RWPE1 (cell line): ENCODE data around the gene DNAJC7.

Experiments
- CTCF ChIA-PET: fragments of 350-600 bp; sonication (Branson Sonifier 250); formaldehyde crosslinking; extraction: SDS; loops from one replicate; lab custom pipeline; 2021; lab: Yijun Ruan, JAX
- POLR2A ChIA-PET: fragments of 400-600 bp; formaldehyde crosslinking; extraction: SDS; loops from one replicate; lab custom pipeline; 2020; ENCODE audit warnings: antibody characterized with exemption; ENCODE audit not compliant: low non-redundant PET; lab: Yijun Ruan, JAX
- DNase-seq: peaks from one replicate; pipeline ENCODE4 v3.0.0; 2012; ENCODE audit warnings: low spot score
- H3K27ac ChIP-seq: fragments of 450-650 bp; 2 replicates; pipeline ENCODE4 v1.5.1; 2017
- TF ChIP-seq, protein P1 (sequence below): fragments of 450-650 bp; conservative IDR thresholded peaks from 2 replicates; pipeline ENCODE4 v1.5.1; 2017; ENCODE audit warnings: low read depth, mild to moderate bottlenecking

Gene DNAJC7

GRCh38 chr17:41959030-41959335 lies 58.3 kb downstream of the DNAJC7 start:
- ChIA-PET CTCF (interaction anchor here (0.7 to 1.0 kb wide), 2 partner anchors 10 to 63 kb away, joined by 3 to 4 read pairs; no protein-coding TSS in a partner anchor), POLR2A (no interaction called here)
- no peak overlapping the region for H3K27ac ChIP-seq
- no peak for DNase-seq
- TF ChIP-seq, protein P1, sequence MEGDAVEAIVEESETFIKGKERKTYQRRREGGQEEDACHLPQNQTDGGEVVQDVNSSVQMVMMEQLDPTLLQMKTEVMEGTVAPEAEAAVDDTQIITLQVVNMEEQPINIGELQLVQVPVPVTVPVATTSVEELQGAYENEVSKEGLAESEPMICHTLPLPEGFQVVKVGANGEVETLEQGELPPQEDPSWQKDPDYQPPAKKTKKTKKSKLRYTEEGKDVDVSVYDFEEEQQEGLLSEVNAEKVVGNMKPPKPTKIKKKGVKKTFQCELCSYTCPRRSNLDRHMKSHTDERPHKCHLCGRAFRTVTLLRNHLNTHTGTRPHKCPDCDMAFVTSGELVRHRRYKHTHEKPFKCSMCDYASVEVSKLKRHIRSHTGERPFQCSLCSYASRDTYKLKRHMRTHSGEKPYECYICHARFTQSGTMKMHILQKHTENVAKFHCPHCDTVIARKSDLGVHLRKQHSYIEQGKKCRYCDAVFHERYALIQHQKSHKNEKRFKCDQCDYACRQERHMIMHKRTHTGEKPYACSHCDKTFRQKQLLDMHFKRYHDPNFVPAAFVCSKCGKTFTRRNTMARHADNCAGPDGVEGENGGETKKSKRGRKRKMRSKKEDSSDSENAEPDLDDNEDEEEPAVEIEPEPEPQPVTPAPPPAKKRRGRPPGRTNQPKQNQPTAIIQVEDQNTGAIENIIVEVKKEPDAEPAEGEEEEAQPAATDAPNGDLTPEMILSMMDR, result no peak

DNA sequence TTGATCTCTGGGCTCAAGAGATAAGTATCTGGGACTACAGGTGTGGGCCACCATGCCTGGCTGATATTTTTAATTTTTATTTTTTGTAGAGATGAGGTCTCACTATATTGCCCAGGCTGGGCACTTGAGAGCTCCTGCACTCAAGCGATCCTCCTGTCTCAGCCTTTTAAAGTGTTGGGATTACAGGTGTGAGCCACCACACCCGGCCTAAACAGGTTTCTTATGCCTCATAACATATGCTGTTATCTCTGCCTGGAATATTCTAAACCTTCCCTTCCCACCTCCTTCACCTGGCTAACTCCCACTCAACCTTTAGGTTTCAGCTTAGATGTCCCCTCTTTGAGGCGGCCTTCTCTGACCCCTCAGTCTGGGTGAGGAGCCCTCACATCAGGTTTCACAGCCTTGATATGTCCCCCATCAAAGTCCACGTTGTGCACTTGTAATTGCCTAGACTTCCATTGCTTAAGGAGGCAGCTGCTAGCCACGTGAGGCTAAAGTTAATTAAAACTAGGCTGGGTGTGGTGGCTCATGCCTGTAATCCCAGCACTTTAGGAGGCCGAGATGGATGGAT lies 59.3 kb downstream of the DNAJC7 start:
- no peak overlapping the region for H3K27ac ChIP-seq

DNA sequence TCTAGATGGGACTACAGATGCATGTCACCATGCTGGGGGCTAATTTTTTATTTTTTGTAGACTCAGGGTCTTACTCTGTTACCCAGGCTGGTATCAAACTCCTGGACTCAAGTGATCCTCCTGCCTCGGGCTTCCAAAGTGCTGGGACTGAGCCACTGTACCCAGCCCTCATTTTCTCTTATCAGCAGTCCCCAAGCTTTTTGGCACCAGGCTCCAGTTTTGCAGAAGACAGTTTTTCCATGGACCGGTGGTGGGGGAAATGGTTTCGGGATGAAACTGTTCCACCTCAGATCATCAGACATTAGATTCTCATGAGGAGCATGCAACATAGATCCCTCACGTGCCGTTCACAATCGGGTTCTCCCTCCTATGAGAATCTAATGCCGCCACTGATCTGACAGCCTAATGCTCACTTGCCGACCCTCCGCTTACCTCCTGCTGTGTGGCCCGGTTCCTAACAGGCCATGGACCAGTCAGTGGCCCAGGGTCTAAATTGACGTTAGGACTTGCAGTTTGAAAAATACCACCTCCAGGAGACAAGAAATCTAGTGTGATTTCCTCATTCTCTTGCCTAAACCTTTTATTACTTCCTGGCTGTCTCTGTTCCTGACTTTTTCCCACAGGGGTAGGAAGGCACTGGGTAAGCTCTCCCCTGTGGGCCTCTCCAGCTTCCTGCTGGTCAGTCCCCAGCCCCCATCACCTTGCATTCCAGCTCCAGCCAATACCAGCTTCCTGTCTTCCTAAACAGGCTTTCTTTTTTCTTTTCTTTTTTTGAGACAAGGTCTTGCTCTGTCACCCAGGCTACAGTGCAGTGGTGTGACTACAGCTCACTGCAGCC lies 60.0 kb downstream of the DNAJC7 start:
- ChIA-PET CTCF (no interaction called here), POLR2A (interaction anchor here (0.5 to 1.0 kb wide), 2 partner anchors 9 to 17 kb away, joined by 4 to 7 read pairs; no protein-coding TSS in a partner anchor)
- no peak overlapping the region for H3K27ac ChIP-seq
- TF ChIP-seq, protein P1, result no peak
- DNase-seq, result no peak

More for the DNA sequence above, 59.3 kb downstream of the DNAJC7 start:
- POLR2A ChIA-PET, result interaction anchor here (1.0 kb wide), 1 partner anchor 8 kb away, joined by 4 read pairs; no protein-coding TSS in a partner anchor
- no peak for DNase-seq
- TF ChIP-seq, protein P1, result no peak
- CTCF ChIA-PET, result no interaction called here

DNA sequence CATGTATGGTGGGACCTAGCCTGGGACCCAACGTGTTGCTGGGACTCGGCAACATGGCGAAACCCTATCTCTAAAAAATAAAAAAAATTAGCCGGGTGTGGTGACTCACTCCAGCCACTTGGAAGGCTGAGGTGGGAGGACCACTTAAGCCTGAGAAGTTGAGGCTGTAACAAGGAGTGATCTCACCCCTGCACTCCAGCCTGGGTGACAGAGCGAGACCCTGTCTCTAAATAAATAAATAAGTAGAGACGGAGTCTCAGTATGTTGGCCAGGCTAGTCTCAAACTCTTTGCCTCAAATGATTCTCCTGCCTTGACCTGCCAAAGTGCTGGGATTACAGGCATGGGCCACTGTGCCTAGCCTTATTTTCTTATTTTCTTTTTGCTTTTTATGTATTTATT lies 60.7 kb downstream of the DNAJC7 start:
- ChIA-PET POLR2A (no interaction called here), CTCF (no interaction called here)
- DNase-seq, result no peak
- H3K27ac ChIP-seq, result no peak overlapping the region
- TF ChIP-seq, protein P1, result no peak

DNA sequence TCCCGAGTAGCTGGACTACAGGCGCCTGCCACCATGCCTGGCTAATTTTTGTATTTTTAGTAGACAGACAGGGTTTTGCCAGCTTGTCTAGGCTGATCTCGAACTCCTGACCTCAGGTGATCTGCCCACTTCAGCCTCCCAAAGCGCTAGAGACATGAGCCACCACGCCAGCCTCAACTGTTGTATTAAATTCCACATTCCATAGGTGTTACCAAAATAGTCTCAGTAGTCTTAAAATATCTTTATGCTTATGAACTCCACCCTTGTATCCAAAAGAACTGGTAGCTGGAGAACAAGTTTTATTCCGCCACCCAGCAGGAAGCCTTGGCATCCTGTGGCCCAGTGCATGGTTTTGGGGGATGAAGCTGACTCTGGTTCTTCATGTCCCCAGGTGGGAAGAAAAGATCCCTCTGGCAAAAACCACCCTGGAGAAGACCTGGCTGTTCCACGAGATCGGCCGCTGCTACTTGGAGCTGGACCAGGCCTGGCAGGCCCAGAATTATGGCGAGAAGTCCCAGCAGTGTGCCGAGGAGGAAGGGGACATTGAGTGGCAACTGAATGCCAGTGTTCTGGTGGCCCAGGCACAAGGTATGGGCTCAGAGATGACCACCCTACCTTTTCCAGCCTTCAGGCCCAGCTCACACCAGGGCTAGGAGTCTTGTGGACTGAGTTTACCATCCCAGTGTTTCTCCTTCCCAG lies 68.3 kb downstream of the DNAJC7 start:
- H3K27ac ChIP-seq, result no peak overlapping the region
- ChIA-PET POLR2A (no interaction called here), CTCF (interaction anchor here (0.6 kb wide), 2 partner anchors 38 to 384 kb away, joined by 3 to 4 read pairs; no protein-coding TSS in a partner anchor)
- DNase-seq, result no peak
- TF ChIP-seq, protein P1, result no peak

GRCh38 chr17:41944943-41945342 lies 72.3 kb downstream of the DNAJC7 start:
- ChIA-PET CTCF (no interaction called here), POLR2A (interaction anchor here (0.7 kb wide), 1 partner anchor 14 kb away, joined by 5 read pairs; the partner anchor contains the start of gene ODAD4)
- TF ChIP-seq, protein P1, result no peak
- no peak for DNase-seq
- no peak overlapping the region for H3K27ac ChIP-seq
